Measurements from ENCODE around the gene TAF4.

TAF4 gene

GRCh38 chr20:62031462-62032092 is 34.1 kb downstream of the TAF4 start:
- no peak for DNase-seq (ENCODE audit: low read depth, low spot score)
- no peak for TF ChIP-seq CTCF (IDR thresholded peaks at IDR 0.05; ENCODE audit: low read depth, low read length)
- no peak overlapping the region for H3K4me3 ChIP-seq (ENCODE audit: low read depth, low read length)
- in situ Hi-C loops (cut with HindIII; ENCODE audit: low sequenced_read_pairs), result no loop called here

- in situ Hi-C loops (cut with HindIII; ENCODE audit: low sequenced_read_pairs), result no loop called here
- no peak overlapping the region for H3K4me3 ChIP-seq (ENCODE audit: low read depth, low read length)
These were observed 34.7 kb downstream of the TAF4 start for GRCh38 chr20:62030834-62031434.

GRCh38 chr20:62030357-62030756 is 35.3 kb downstream of the TAF4 start:
- in situ Hi-C loops (cut with HindIII; ENCODE audit: low sequenced_read_pairs), result no loop called here
- DNase-seq (ENCODE audit: low read depth, low spot score), result no peak
- no peak overlapping the region for H3K4me3 ChIP-seq (ENCODE audit: low read depth, low read length)
- no peak for TF ChIP-seq CTCF (IDR thresholded peaks at IDR 0.05; ENCODE audit: low read depth, low read length)

More at GRCh38 chr20:62030834-62031434, 34.7 kb downstream of the TAF4 start:
- no peak for TF ChIP-seq CTCF (IDR thresholded peaks at IDR 0.05; ENCODE audit: low read depth, low read length)
- DNase-seq (ENCODE audit: low read depth, low spot score), result no peak

GRCh38 chr20:62029949-62030348 is 35.7 kb downstream of the TAF4 start:
- TF ChIP-seq CTCF (IDR thresholded peaks at IDR 0.05; ENCODE audit: low read depth, low read length), result no peak

GRCh38 chr20:62029296-62029695 is 36.4 kb downstream of the TAF4 start:
- H3K4me3 ChIP-seq (ENCODE audit: low read depth, low read length), result no peak overlapping the region
- in situ Hi-C loops (cut with HindIII; ENCODE audit: low sequenced_read_pairs), result no loop called here
- TF ChIP-seq CTCF (IDR thresholded peaks at IDR 0.05; ENCODE audit: low read depth, low read length), result no peak
- no peak for DNase-seq (ENCODE audit: low read depth, low spot score)

More at GRCh38 chr20:62029949-62030348, 35.7 kb downstream of the TAF4 start:
- in situ Hi-C loops (cut with HindIII; ENCODE audit: low sequenced_read_pairs), result no loop called here
- no peak overlapping the region for H3K4me3 ChIP-seq (ENCODE audit: low read depth, low read length)
- no peak for DNase-seq (ENCODE audit: low read depth, low spot score)

- no peak for TF ChIP-seq CTCF (IDR thresholded peaks at IDR 0.05; ENCODE audit: low read depth, low read length)
- no peak for DNase-seq (ENCODE audit: low read depth, low spot score)
- no peak overlapping the region for H3K4me3 ChIP-seq (ENCODE audit: low read depth, low read length)
These were observed 37.3 kb downstream of the TAF4 start for GRCh38 chr20:62028384-62028783.

More at GRCh38 chr20:62028384-62028783, 37.3 kb downstream of the TAF4 start:
- in situ Hi-C loops (cut with HindIII; ENCODE audit: low sequenced_read_pairs), result no loop called here

All from astrocyte of the spinal cord (primary cell).